GM18498 (cell line): Measurements from ENCODE around the gene KRT79.

ENCODE experiments used
- ATAC-seq: cut with Tn5 transposase; IDR thresholded peaks from one replicate; pipeline ENCODE4 v1.9.1; 2021; ENCODE audit warnings: mild to moderate bottlenecking, moderate library complexity; ENCODE audit not compliant: unreplicated experiment

Gene KRT79

GRCh38 chr12:52792185-52793029 lies 41.7 kb downstream of the KRT79 start:
- no peak for ATAC-seq

DNA sequence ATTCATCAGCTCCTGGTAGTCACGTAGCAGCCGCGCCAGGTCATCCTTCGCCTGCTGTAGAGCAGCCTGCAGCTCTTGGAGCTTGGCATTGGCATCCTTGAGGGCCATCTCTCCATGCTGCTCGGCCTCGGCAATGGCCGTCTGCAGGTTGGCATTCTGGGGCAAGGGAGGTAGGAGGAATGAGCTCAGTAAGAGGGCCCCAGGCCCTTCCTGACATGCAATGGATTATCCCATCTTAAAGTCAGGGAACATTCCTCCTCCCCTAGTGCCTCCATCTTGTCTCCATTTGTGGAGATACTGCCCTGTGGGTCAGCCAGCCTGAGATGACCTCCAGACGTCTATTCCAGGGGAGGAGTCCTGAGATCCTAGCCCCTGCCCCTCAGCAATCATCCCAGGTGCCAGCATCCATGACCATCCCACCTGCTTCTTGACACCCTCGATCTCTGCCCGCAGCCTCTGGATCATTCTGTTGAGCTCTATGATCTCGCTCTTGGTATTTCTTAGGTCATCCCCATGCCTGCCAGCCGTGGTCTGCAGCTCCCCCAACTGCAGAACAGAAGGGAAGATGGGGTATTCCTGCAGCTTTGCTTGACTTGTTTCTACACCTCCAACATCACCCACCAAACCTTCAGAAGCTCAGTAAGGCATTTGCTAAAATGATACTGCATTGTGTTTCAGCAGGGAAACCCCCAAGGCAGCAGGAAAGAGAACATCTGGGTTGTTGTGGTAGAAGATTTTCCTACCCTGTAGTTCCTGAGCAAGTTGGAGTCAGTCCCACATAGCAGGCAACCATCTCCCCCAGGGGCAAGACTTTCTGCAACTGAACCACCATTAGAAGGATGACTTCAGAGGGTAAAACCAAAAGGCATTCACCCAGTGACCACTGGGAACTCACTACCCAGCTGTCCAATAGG lies 42.6 kb downstream of the KRT79 start:
- no peak for ATAC-seq

DNA sequence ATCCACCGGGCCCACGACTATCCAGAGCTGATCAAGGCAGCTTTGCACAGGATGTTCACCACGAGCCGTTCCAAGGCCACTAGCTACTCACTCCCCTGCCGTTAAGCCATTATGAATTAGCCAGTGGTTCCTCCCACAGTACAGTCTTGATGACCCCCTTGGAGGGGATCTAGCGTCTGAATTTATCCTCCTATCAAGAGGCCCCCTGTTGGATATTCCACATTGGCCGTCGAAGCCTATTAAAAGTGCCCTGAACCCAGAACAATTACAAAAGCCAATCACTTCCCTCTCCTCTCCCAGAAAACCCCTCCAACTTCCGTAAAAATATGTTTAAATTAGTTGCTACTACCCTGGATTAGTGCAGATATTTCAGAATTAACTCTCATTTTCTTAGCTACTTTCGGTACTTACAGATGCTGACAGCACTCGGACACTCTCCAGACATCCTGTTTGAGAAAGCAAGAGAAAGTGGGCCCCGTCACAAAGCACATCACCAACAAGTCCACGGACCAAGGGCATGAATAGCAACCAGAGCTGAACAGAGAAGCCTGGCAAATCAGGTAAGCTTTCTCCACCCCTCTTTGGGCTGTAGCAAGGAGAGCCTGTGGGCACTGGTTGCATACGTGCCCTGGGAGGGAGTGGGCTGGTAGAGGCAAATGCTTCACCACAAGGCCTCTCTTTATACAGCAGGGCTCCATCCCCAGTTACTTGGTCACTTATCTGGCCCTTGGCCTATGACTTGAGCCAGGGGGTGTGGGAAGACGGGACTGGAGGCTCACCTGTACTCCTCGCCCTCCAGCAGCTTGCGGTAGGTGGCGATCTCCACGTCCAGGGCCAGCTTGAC lies 43.5 kb downstream of the KRT79 start:
- ATAC-seq: no peak

DNA sequence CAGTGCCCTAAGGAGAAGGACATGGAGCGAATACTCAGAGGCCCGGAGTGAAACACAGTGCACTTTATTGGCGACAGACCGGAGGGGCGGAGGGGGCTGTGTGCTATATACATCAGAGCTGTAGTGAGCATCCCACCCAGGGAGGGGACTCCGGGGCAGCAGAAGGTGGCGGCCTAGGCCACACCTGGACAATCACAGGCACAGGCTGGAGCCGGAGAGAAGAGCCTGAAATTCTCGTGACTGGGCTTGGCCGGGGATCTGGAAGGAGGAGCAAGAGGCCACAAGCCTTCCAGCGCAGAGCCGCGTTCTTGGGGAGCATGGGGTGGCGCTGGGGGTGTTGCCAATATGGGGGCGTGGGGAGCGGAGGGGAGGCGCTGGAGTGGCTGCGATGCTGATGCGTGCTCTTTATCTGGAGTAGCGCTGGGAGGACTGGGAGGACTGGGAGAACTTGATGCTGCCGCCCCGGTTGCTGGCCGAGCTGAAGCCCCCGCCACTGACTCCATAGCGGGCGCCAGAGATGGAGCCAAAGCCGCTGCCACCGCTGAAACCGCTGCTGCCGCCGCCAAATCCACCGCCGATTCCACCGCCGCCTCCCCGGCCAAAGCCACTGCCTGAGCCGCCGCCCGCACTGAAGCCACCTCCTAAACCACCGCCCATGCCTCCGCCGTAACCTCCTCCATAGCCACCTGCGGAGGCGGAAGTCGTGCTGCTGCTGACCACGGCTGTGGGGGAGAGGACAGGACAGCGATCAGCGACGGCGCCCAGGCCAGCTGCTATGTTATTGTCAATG lies 44.3 kb downstream of the KRT79 start:
- ATAC-seq: no peak

GRCh38 chr12:52788876-52789636 lies 45.1 kb downstream of the KRT79 start:
- no peak for ATAC-seq

DNA sequence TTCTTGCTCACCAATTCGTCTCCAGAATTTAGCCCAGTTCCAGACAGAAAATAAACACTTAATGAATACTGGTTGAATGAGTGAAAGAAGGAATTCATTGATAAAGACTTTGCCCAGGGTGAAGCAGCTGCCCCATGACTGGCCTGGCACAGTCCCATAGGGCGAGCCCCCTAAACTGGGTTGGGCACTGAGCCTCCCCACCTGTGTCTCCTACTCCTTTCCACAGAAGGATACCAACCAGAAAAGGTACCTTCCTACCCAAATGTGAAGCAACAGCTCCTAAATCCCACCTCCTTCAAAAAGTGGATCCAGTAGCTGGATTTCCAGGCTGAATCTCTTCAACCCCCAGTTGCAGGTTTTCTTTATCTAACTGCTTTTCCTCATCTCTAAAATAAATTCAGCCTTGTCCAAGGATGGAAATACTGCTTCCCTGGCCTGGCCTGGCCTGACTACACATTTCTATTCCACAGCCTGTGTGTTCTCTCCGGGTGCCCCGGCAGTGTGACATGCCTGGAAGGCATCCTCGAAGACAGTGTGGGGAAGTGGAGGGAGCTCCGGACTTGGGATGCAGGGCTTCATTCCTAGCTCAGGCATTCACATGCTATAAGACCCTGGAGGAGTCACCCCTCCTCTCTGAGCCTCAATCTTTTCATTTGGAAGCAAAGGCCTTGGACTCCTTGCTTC lies 45.8 kb downstream of the KRT79 start:
- ATAC-seq: no peak

DNA sequence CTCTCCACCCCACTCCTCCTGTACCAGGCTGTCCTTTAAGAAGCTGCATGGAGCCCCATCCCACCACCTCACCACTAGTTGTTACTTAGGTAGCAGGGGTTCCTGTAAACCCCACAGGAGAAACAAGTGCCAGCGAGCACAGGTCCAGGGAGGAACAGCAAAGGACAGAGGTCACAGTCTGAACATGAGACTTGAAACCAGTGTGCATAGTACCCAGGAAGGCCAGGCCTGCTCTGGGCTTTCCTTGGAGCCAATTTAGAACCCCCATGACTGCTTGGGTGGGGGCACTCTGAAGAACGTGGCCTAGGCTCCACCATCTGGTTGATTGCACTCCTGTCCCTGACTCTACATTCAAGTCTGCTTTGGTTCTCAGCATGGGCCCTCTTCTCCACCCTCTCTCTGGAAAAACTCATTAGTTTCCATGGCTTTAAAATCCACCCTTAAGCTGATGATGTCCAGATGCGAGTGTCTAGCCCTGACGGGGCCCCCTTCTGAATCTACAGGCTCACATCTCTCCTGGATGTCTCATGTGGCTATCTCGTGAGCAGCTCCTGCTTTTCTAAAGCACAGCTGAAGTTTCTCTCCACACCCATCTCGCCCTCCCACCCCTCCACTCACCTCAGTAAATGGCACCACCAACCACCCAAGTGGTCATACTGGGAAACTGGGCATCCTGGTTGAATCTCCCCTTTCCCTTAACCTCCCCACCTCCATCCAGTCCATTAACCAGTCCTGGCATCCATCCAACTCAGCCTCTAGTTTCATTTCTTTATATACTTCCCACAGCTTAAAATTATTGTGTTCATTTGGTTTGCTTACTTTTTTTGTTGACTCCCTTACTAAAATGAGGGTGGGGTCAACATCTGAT lies 46.6 kb downstream of the KRT79 start:
- ATAC-seq: no peak

DNA sequence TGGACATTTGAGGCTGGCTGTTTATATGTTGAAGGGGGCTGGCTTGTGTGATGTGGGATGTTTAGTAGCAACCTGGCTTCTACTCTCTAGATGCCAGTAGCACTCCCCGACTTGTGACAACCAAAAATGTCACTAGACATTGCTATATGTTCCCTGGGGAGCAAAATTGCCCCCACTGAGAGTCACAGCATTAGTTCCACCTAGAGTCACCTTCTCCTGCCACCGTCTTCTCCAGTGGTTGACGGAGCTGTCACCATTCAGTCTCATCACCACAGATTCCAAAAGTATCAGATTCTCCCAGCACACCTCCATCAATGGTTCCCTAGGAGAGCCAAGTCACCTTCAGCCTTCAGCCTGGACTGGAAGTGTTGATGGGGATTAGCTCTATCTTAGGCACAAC lies 49.2 kb downstream of the KRT79 start:
- ATAC-seq: no peak

- ATAC-seq: no peak
These were observed 50.4 kb downstream of the KRT79 start for GRCh38 chr12:52783563-52784316.

GRCh38 chr12:52782502-52782901 lies 51.6 kb downstream of the KRT79 start:
- ATAC-seq: no peak

DNA sequence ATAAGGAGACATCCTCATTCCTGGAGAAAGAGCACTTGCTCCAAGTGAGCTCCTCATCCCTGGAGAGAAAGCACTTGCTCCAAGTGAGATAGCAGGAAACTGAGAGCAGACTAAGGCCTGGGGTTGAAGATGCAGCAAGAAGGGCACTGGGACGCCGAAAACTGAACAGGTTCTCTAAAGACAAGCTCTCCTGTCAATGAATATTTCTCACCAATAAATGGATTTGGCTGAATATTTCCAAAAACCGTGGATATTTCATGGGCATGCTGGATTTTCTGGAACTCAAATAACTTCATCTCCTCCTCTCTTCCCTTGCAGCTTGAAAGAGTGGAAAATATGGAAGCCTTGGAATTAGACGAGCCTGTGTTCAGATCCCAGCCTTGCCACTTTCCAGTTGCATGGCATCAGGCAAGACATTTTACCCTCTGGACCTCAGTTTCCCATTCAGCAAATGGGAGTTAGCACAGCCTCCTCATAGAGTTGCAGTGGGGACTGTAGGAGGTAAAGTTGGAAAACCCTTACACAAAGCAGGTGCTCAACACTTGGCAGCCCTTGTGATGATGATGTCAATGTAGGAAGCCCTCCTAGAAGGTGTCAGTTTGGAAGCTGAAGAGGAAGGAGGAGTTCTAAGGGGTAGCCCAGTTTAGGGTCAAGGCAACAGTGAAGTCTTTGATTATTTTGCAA lies 52.6 kb downstream of the KRT79 start:
- ATAC-seq: no peak

GRCh38 chr12:52779914-52780313 lies 54.2 kb downstream of the KRT79 start:
- no peak for ATAC-seq

GRCh38 chr12:52778833-52779232 lies 55.3 kb downstream of the KRT79 start:
- ATAC-seq: no peak

DNA sequence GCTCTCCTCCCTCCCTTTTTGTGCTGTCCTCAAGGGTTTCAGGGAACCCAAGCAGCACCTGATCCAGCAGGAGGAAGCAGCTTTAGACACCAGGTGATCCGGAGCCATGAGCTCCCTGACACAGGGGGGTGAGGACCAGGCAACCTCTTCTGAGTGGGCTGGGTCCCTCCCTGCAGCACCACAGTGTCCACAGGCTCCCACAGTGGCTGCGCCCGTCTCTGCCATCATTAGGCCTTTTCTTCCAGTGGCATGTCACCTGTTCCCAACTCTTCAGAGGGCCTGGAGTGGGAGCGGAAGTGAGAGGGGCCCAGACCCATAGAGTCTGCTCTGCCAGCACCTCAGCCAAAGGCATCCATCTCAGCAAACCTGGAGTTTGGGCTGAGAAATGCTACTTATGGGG lies 56.5 kb downstream of the KRT79 start:
- no peak for ATAC-seq

GRCh38 chr12:52776913-52777395 lies 57.2 kb downstream of the KRT79 start, which contains the start of gene KRT76:
KRT76 (minus strand) TSS chr12:52777345; CDS start chr12:52777291, 54 bp downstream.
- no peak for ATAC-seq

DNA sequence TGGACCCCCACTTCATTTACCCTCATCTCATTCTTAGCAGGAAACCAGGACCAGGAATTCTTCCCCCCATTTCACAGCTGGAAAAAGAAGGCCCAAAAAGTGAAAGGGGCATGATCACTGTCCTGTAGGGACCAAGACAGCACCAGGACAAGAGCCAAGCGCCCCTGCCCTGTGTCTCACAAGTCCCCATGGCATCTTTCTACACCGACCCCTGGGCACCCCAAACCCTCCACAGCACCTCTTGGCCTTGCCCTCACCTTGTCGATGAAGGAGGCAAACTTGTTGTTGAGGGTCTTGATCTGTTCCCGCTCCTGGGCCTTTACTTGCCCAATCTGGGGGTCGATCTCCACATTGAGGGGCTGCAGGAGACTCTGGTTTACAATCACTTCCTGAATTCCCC lies 57.7 kb downstream of the KRT79 start:
- ATAC-seq: no peak
